ENCODE results near the gene MBNL3.

Gene MBNL3, protein sequence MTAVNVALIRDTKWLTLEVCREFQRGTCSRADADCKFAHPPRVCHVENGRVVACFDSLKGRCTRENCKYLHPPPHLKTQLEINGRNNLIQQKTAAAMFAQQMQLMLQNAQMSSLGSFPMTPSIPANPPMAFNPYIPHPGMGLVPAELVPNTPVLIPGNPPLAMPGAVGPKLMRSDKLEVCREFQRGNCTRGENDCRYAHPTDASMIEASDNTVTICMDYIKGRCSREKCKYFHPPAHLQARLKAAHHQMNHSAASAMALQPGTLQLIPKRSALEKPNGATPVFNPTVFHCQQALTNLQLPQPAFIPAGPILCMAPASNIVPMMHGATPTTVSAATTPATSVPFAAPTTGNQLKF

DNA sequence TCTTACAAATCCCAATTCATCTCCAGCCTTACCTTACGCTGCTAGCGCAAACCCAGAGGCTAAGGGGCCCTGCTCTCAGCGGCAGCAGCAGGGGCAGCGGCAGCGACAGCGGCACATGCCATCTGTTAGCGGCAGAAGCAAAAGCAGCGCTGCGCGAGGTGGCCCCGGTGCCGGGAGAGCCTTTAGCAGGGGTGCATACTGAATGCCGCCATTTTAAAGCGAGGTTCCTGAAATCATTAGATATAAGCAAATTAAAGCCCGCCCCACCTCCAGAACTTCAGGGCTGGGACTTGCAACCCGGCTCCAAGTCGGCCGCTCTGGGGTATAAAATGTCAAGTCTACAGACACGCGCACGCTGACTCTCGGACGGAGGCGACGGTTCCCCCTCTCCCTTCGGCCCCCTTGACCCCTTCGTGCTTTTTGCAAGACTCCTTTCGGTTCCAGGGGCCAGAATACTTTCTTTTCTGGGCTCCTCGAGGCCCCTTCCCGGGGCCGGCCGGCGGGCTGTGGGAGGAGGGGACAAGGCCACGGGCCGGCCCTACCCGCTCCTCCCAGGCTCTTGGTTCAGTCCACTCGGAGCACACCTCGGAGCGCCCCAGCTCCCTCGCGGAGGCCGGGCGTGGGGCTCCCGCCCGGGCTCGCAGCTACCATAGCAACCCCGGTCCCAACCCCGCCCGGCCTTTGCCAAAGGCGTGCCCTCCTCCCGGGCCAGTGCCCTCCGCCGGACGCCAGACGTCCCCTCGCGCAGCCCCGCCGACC is at the start of gene MBNL3:
MBNL3 (minus strand) TSS at position 220 of the 759 bp plus-strand sequence. CDS start 49,427 bp downstream, outside the sequence.
- no peak for DNase-seq

DNA sequence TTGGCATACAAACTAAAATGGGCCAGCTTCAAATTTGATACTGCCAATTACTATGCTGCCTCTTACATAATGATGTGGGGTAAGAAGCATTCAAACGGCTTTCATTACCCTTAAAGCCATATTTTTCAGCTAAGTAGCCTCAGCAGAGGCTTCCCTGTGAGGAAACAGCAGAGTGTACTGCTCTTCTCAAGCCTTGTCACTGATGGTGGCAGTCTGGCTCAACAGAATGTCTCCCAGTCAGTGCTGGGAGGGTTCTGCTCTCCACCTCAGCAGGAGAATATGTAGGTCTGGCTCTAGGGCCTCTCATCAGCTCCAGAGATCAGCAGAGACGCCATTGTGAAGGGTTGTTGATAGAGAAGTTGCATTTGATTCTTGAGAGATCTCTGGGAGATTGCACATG is 44.6 kb upstream of the MBNL3 start:
- no peak for DNase-seq

DNA sequence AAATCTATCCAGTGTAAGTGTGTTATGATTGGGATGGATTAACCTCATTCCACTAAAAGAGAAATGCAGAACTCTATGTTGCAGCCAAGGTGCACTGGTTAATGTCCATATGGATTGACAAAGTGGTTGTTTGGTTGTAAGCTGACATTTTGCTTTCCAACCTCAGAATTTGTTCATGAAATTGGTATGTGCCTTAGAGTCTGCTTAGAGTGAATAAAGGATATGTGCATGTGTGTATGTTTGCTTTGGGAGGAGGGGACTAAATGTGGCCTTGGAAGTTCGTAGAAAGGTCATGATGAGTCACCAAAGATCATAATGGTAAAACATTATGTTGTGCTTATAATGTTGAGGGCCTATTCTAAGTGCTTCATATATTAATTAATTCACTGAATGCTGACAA is 44.1 kb upstream of the MBNL3 start:
- DNase-seq: no peak

DNA sequence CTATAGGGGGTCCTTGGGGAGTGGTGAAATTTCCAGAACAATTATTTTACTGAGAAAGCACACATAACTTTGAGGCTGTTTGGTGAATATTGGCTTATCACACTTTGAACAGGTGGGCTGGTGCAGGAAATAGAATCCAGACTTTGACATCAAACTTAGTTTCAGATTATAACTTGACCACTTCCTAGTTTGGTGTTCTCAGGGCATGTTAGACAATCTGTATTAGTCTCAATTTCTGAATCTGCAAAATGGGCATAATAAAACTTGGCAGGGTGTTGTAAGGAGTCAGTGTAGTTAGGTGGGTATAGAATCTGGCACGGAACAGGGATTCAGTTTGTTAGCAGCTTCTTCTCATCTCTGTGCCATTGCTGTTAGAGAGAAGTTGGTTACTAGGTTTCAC is 43.3 kb upstream of the MBNL3 start:
- no peak for DNase-seq

DNA sequence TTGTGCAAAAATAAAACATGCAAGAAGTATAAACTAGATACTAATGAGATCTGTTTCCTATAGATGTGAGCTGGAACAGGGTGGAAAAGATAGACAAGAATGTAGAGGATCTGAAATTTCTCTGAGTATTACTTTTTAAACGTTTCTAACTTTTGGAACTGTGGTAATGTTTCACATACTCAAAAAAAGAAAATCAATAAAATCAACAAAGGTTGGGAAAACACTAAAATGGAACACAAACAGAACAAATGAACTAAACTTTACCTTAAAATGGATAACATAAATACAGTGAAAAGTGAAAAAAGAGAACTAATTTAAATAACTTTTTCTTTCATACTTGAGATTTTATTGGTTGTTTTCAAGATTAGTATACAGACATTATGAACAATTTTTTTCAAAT is 32.0 kb upstream of the MBNL3 start:
- no peak for DNase-seq

DNA sequence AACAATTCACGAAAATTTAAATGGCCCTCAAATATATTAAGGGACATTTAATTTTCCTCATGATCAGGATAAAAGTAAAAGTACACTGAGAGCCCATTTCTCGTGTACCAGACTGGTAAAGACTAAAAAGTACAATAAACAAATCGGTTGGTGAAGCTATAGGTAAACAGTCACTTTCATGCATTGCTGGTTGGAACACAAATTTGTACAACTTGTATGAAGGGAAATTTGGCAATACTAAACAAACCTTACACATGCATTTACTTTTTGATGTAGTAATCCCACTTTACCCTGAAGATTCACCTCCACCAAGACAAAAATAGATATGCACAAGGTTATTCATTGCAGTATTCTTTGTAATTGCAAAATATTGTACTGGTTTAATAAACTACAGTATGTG is 31.4 kb upstream of the MBNL3 start:
- no peak for DNase-seq

DNA sequence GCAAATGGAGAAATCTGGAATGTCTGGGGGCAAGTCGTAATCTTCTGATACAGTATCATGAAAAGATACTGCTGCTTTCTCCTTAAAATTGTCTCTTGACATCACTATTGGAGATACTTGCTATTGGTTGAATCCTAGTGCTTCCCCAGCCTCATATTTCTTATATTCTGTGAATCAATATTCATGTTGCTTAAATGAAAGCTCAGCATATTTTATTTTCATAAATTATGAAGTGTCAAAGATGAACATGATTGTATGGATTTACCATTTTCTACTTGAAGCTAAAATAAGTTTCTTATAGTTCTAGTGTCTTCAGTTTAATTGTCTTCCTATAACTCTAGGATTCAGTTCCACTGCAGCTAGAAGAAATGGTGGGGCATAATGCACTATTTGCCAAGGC is 29.6 kb upstream of the MBNL3 start:
- DNase-seq: no peak

DNA sequence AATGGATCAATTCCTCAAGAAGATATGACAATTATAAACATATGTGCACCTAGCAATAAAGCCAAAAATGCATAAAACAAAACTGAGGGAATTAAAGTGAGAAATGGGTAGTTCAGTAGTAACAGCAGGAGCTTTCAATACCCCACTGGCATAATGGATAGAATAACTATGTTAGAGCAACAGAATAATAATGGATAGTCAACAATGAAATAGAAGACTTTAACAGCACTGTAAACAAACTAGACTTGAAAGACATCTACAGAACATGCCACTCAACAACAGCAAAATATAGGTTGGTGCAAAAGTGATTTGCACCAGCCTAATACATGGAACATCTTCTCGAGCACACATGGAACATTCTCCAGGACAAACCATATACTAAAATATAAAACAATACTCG is 20.0 kb upstream of the MBNL3 start:
- no peak for DNase-seq

DNA sequence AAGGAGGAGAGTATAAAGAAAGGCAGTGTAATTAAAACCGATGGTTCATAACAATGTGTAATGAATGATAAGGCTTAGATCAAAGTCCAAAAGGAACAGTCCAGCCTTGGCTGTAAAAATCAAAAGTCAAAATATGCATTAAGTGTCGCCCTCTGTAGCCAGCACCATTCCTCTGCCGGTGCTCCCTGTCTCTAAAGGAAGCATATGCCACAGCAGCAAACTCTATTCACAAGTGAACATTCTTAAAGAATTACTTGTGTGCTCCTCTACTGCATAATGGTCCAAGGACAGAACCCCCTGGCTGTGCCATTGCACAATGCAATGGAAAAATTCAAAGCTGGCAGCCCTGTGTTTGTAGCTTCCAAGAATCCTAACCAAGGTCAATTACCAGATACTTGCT is 16.3 kb upstream of the MBNL3 start:
- DNase-seq: no peak

DNA sequence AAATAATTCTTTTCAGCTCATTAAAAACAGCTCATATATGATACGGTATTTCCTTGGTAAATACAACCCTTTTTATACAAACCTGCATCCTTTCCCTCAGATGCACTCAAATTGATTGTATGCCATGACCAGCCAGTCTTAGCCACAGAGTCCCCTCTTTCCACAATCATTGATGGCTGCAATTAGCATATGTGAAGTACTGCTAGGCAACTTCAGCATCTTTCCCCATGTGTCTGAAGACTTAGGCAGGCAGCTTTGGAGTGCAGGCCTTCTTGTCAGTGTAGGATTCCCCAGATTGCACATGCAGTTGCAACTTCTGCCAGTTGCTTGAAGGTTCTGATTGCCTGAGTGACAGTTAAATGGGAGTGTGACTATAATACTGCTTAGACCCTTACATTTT is 15.6 kb upstream of the MBNL3 start:
- no peak for DNase-seq

DNA sequence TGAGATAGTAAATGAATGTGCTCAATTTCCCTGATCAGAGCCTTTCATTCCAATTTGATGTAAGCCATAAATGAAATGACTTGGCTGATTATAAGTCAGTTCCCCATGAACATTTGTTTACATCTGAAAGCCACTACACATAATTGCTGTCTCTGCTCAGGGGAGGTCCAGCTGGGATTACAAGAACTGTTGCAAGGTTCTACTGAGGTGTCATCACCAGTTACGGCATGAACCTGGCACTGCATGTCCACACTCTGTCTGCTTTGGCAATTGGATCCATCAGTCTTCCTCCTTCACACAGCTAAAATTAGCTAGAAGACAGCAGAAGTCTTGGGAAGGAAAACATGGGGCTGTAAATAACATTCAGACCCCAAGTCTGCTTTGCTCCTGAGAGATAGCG is 12.8 kb upstream of the MBNL3 start:
- DNase-seq: no peak

DNA sequence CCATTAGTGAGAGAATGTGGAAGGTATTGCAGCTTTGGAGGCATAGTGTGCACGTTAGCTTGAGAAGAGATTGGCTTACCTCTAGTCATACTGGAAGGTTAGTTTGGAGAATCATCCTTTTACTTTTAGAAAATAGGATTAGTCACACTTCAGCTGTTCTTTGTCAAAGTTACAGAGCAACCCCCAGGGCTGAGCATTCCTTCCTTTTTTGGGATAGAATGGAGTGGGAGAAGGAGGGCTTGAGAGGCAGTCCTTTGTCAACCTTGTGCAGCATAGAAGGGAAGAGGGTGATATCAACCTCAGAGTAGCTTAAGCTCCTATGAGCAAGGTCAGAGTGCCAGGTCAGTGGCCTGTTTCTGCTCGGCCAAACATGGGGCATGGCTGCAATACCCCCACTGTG is 8.6 kb upstream of the MBNL3 start:
- DNase-seq: no peak

DNA sequence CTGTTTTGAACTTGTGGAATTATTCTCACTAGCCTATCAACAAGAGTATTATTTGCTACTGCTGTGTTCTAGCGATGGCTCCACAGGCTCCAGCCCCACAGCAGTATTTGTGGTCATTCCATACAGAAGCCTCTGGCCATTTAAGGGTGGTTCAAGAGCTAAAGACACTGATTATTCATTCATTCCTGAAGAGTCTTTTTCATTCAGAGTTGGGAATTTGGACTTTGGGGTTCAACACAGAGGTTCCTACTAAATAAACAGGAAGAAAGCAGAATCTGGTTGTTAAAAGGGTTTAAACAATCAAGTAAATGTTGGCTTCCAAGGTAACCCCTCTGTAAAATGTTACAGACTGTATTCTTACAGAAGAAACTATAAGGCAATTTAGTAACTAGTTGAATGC is 4.3 kb upstream of the MBNL3 start:
- DNase-seq: no peak

DNA sequence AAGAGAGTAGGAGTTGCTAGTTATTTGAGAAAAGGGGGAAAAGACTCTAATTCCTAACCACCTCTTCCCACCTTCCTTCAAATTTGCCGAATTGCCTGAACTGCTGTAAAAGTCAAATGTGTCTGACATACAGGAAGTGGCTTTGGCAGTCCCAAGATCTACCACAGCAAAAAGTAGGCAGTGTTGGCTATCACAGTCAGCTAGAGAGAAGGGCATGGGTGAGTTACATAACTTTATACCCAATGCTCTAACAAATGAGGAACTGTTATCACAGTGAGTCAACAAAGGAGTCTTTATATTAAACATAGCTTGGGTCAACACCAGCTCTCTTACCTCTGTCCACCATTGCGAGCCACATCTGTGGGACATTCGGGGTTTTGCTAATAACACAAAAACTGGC is 2.4 kb upstream of the MBNL3 start:
- DNase-seq: no peak

DNA sequence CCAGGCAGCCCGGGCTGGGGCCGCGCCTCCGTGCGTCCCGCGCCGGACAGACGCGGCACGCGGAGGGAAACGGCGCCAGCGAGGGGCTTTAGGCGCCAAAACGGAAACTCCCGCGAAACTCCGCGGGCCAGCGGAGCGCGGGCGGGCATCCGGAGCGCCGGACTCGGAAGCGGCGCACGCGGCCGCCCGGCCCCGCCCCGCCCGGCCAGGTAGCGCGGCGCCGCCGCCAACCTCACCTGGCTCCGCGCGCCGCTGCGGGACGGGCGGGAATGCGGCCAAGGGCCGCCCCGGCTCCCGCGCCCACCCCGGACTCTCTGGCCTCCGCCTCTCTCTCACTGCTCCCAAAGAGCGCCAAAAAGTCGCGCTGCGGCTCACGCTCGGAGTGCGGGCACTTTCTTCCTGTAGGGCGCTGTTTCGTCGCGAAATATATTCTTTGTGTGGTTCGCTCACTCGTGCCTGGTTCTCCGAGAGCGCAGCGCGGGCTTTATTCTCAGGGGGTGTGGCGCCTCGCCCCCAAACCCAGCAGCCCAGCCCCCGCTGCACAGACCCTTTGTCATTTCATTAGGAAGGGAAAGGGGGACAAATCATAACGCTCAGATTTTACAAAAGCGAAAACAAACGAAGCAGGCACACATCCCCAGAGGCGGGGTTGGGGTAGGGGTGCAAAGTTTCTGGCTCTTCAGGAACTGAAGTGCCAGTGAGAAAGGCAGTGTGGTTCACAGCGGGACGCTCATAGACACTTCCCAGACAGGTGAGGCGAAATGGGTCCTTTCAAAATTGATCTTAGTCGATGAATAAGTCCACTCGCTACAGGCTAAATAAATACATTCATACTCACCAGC is 961 bp upstream of the MBNL3 start:
- no peak for DNase-seq

DNA sequence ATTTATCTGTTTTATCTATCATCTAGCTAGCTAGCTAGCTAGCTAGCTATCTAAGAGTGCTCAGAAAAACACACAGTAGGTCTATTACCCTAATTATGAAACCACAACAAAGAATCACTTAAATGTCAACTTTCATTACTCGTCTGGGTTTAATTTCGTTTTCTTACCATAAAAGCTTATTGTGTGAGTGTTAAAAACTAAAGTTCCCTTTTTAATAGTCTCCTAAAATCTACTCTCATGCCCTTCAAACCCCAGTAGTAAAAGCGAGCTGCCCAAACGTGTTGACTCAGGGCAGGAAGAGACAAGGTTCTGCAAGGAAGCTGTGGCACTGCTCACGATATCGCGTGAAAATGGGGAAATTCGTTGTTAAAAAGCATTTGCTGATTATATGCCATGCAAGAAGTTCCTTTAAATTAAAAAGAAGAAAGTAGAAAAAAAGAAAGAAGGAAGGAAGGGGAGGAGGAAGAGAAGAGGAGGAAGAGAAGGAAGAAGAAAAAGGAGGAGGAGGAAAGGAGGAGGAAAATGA is 595 bp downstream of the MBNL3 start:
- no peak for DNase-seq

DNA sequence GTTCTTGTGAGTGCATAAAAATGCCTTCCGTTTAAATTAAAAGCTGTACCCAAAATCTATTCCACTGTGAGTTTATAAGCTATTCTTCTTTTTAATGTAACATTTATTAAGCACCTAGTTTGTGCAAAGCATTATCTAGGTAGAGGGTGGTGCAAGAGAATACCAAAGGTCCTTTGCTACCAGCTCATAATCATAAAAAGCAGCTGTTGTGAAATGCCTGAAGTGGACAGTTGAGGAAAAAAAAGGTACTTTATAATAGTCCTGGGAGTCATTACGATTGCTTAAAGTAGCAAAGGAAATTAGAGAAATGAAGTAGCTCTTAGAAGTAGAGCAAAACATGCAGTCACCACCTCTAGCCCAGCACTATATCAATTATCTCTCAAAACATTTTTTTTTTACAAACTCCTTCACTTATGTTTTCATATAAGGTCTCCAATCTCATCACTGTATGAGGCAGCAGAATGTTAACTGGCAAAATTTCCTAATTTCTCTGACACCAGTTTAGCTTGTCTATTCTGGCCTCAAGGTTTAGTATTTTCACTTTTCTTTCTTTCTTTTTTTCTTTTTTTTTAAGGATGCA is 2.1 kb downstream of the MBNL3 start:
- no peak for DNase-seq

DNA sequence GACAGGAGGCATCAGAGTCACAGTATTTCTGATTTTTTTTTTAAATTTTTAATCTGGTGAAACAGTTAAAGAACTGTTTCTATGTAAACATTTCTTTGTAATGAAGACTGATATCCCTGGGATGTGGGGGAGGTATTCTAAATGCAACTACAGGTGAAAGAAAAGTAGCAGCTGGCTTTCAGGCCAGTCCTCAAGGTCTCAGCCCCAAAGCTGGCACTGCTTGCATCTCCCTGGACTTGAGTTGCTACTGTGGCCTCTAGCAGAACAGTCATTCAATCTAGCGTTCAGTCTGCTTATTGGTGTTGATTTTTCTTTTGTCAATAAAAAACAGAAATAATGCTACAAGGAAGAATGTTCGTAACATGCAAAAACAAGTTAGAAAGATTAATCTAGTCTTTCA is 4.9 kb downstream of the MBNL3 start:
- DNase-seq: no peak

DNA sequence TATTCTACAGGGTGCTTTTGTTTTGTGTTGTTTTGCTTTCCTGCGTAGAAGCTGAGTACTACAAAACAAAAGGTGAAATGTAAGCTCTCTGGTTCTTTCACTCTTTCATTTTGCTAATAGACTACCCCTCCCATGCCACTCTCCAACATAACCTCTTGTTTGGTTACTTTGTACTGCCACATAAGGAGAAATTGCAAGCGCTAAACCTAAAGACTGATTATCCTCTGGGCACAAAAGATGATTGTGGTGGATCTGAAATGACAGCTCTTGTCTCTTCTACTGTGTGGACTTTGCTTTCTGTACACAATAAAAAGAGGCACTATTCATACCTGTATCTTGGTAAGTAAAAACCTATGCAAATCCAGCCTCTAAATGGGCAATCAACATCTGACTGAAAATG is 5.3 kb downstream of the MBNL3 start:
- no peak for DNase-seq

DNA sequence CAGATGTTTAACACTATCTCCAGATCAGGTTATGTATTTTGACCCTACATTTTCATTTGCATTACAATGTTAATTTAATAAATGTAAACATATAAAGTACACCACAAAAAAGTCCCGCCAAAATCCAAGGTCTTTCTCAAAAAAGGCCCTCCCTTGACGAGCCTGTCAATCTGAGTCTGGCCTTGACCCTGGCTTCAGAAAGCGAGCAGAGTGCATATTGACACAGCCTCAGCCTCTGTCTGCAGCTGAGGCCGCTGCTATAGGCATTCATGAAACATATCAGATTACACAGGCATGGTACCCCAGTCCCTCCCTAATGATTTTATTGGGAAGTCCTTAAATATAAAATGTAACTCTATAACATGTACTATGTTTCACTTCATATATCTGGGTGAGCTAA is 6.2 kb downstream of the MBNL3 start:
- DNase-seq: no peak

DNA sequence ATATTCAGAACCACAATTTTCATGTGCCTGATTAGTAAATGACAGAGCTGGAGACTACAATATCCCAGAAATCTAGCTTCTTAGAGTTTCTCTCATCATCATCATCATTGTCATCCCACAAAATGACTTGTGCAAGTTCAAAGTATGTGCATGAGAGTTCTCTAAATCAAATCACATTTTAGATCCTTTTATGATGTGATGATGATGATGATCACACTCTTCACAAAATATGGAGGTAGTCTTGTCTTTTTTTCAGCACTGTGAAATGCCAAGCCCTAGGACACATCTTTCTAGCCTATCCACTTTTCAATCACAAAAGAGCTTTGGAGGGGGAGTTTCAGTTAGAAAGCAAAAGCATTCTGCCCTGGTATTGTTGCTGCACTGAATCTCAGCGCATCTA is 7.4 kb downstream of the MBNL3 start:
- DNase-seq: no peak

DNA sequence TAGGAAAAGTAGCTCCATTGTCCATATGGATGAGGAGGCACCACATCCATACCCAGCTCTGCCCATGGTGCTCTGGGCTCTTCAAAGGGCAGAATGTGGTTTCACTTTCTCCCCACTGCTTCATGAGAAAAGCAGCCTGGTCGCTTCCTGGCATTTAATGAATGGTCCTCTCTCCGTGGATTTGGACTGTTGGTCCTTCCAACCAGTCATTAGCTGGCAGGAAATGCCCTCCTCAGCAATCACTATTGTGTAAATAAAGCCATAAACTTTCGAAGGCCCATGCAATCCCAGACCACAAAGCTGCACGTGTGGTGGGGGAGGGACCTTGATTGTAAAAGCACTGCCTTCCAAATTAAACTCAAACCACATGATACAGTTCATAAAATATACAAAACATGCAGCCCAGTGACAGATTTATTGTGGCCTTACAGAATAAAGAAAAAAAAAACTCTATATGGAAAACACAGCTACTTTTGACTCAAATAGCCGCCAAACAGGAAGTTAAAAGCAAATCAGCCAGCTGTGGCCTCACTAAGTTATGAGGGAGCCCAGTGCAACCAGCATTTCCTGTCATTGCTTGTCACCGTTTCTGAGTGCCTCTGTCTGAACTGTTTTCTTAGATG is 8.1 kb downstream of the MBNL3 start:
- DNase-seq: no peak
